GM12878 (cell line): Measurements from ENCODE around the gene TPPP. TPM values are rescaled to one million over a fixed set of nuclear protein-coding genes. Genes with fewer than 3 reads are reported as not detected.

Source experiments
- ATAC-seq: fragments of 200-7000 bp; cut with Tn5 transposase; 3 replicates; pipeline ENCODE4 v1.9.1; 2020; ENCODE audit warnings: mild to moderate bottlenecking, moderate library complexity
- BruUV-seq: library from RNA; stranded (reverse); fragments of 400-500 nt; replicated peaks from 2 replicates; lab custom pipeline; 2021; lab: Mats Ljungman, UMichigan
- CTCF ChIA-PET: fragments of 300-600 bp; sonication (Branson Sonifier 250); formaldehyde crosslinking; extraction: SDS; loops from one replicate; lab custom pipeline; 2021; ENCODE audit warnings: inconsistent platforms; lab: Yijun Ruan, JAX
- POLR2A ChIA-PET: fragments of 350-600 bp; formaldehyde crosslinking; extraction: SDS; loops from one replicate; lab custom pipeline; 2021; ENCODE audit warnings: inconsistent platforms; lab: Charles Lee
- RAD21 ChIA-PET: fragments of 300-600 bp; sonication (Branson Sonifier 250); formaldehyde crosslinking; loops from one replicate; lab custom pipeline; 2023; ENCODE audit warnings: antibody characterized with exemption; ENCODE audit not compliant: unreplicated experiment; lab: Charles Lee
- SMC1A ChIA-PET: fragments of 300-600 bp; sonication (Branson Sonifier 250); formaldehyde crosslinking; loops from one replicate; lab custom pipeline; 2023; ENCODE audit not compliant: unreplicated experiment, uncharacterized antibody; lab: Charles Lee
- DNase-seq: peaks from one replicate; pipeline ENCODE4 v3.0.0-alpha.2; 2011; ENCODE audit warnings: low read depth, low spot score
- FAIRE-seq: peaks from 3 replicates; lab custom pipeline; 2011; peaks lifted over from hg19 to GRCh38; lab: Jason Lieb, UNC
- H2AFZ ChIP-seq: 2 replicates; pipeline ENCODE4 v1.6.0; 2011; ENCODE audit warnings: low read depth, low read length, control low read depth; ENCODE audit not compliant: control insufficient read depth
- H3K27ac ChIP-seq: 2 replicates; pipeline ENCODE4 v1.5.1; 2011; ENCODE audit warnings: control low read depth; ENCODE audit not compliant: control insufficient read depth, insufficient read depth
- H3K27me3 ChIP-seq, 2 experiments: replicated peaks in 1 of 2; 2 replicates each; pipeline versions ENCODE4 v1.6.0 to v1.6.1; 2011; ENCODE audit warnings: low read length in 1 of 2; ENCODE audit not compliant: control insufficient read depth in 2 of 2, insufficient read depth in 2 of 2
- H3K36me3 ChIP-seq, 2 experiments: 2 replicates each; pipeline ENCODE4 v1.5.1; 2011; ENCODE audit warnings: low read length in 1 of 2; ENCODE audit not compliant: control insufficient read depth in 2 of 2, insufficient read depth in 2 of 2
- H3K4me1 ChIP-seq: 2 replicates; pipeline ENCODE4 v1.6.1; 2011; ENCODE audit warnings: mild to moderate bottlenecking, low read length, moderate library complexity, mixed read lengths; ENCODE audit not compliant: control insufficient read depth, insufficient read depth
- H3K4me2 ChIP-seq: 2 replicates; pipeline ENCODE4 v1.6.0; 2011; ENCODE audit warnings: control low read depth; ENCODE audit not compliant: control insufficient read depth, insufficient read depth
- H3K4me3 ChIP-seq: fragments of 200-600 bp; sonication (generic); 2 replicates; pipeline ENCODE4 v1.5.1; 2016
- H3K79me2 ChIP-seq: 2 replicates; pipeline ENCODE4 v1.6.0; 2011; ENCODE audit warnings: low read length; ENCODE audit not compliant: control insufficient read depth, insufficient read depth
- H3K9ac ChIP-seq: 2 replicates; pipeline ENCODE4 v1.8.0; 2011; ENCODE audit warnings: low read length, control low read depth, mixed read lengths; ENCODE audit not compliant: control insufficient read depth, insufficient read depth
- H3K9me3 ChIP-seq: replicated peaks from 3 replicates; pipeline ENCODE4 v1.5.1; 2011; ENCODE audit warnings: mild to moderate bottlenecking, low read length; ENCODE audit not compliant: control insufficient read depth, insufficient read depth
- H4K20me1 ChIP-seq: 2 replicates; pipeline ENCODE4 v1.6.0; 2011; ENCODE audit not compliant: control insufficient read depth, insufficient read depth
- BCL3 ChIP-seq: IDR thresholded peaks from 2 replicates; pipeline ENCODE4 v1.6.1; 2011; ENCODE audit warnings: borderline replicate concordance, low read depth, mild to moderate bottlenecking, moderate library complexity, low read length; ENCODE audit not compliant: insufficient read depth, poor library complexity, severe bottlenecking
- BCLAF1 ChIP-seq: fragments of 450-650 bp; IDR thresholded peaks from 2 replicates; pipeline ENCODE4 v1.6.1; 2017; ENCODE audit warnings: antibody characterized with exemption, mild to moderate bottlenecking, moderate library complexity
- CHD2 ChIP-seq: IDR thresholded peaks from 2 replicates; pipeline ENCODE4 v1.6.1; 2011; ENCODE audit warnings: low read depth, low read length, improper control_type of control experiment, borderline replicate concordance
- NFXL1 ChIP-seq: fragments of 450-650 bp; IDR thresholded peaks from 2 replicates; pipeline ENCODE4 v1.6.1; 2017; ENCODE audit warnings: antibody characterized with exemption, mild to moderate bottlenecking, borderline replicate concordance
- NFYA ChIP-seq: IDR thresholded peaks from 2 replicates; pipeline ENCODE4 v1.6.1; 2011; ENCODE audit warnings: low read depth, mild to moderate bottlenecking, low read length, improper control_type of control experiment, borderline replicate concordance
- NR2C1 ChIP-seq: fragments of 450-650 bp; IDR thresholded peaks from 2 replicates; pipeline ENCODE4 v1.6.1; 2017; ENCODE audit warnings: antibody characterized with exemption, mild to moderate bottlenecking, moderate library complexity
- POLR2A ChIP-seq: IDR thresholded peaks from 2 replicates; pipeline ENCODE4 v1.6.1; 2011; ENCODE audit warnings: low read depth, mild to moderate bottlenecking, low read length
- POLR2AphosphoS5 ChIP-seq: IDR thresholded peaks from 2 replicates; pipeline ENCODE4 v1.6.1; 2011; ENCODE audit warnings: mild to moderate bottlenecking, low read length, inconsistent platforms
- ZBTB33 ChIP-seq: fragments of 450-650 bp; IDR thresholded peaks from 2 replicates; pipeline ENCODE4 v1.6.1; 2017; ENCODE audit warnings: mild to moderate bottlenecking
- WGBS: methylation state at CpG from one replicate; pipeline ENCODE4 v1.1.6; 2016; ENCODE audit warnings: low lambda C conversion rate; ENCODE audit not compliant: insufficient replicate concordance, insufficient coverage; ENCODE audit errors: missing lambda C conversion rate; 5-methylcytosine and 5-hydroxymethylcytosine counted together
- in situ Hi-C: fragments of 300-500 bp; cut with MboI; formaldehyde crosslinking; loops from 9 replicates; pipeline ENCODE4 v1.14.3; 2018; ENCODE audit warnings: mixed read lengths
- intact Hi-C: fragments of 100-400 bp; cut with micrococcal nuclease; formaldehyde crosslinking; loops from one replicate; pipeline ENCODE4 v1.14.2; 2022; ENCODE audit not compliant: unreplicated experiment
- polyA plus RNA-seq, 11 experiments: library from polyadenylated mRNA; depleted of rRNA in 4 of 11; unstranded in 6 of 11; stranded (reverse) in 5 of 11; fragments of >200 nt; fragmentation: Nextera tagmentation in 4 of 11; fragmentation: Illumina TruSeq in 1 of 11; extraction: Ambion mirVana in 4 of 11; extraction: Trizol in 1 of 11; gene quantifications; 1 replicate in 1 of 11; 2 replicates in 10 of 11; pipeline versions ENCODE4 v1.2.1 to v1.2.3, GENCODE V29; 2011 to 2016; ENCODE audit warnings: inconsistent platforms in 2 of 11, missing spikeins in 2 of 11, low read depth in 1 of 11
- total RNA-seq, 4 experiments: library from RNA; depleted of rRNA in 3 of 4; stranded (reverse); fragments of >200 nt in 3 of 4; fragmentation: Illumina TruSeq in 1 of 4; extraction: Trizol in 1 of 4; gene quantifications; 2 replicates each; pipeline versions ENCODE4 v1.2.1 to v1.2.3, GENCODE V29; 2013 to 2021

TPPP gene
- total and polyA plus RNA-seq, 10 of the 15 experiments (the other 5 are each of a cell fraction or from before 2014, with no cell fraction given): under 0.01 to 0.24 (median 0.04) TPM; not detected in 4

GRCh38 chr5:620586-621180, 72.5 kb downstream of the TPPP start (continued):
- TF ChIP-seq CHD2 (no peak), ZBTB33 (no peak), BCL3 (no peak), POLR2AphosphoS5 (no peak), NR2C1 (no peak), NFYA (no peak)

- TF ChIP-seq NFXL1 (no peak), BCLAF1 (no peak), POLR2A (peak; percentile 22; the same call in 1 of the 2 replicates)
- Histone ChIP-seq H4K20me1 (no peaks in the 10 kb centered on the region), H3K36me3 (peaks cover 6 to 21% of the 10 kb centered on the region in 2 experiments), H3K27me3 (no peaks in the 10 kb centered on the region), H3K4me1 (no peaks in the 10 kb centered on the region), H3K27ac (no peak overlapping the region), H3K79me2 (peaks cover 3% of the 10 kb centered on the region), H3K9ac (no peak overlapping the region), H2AFZ (no peak overlapping the region), H3K9me3 (no peaks in the 10 kb centered on the region), H3K4me3 (no peak overlapping the region), H3K4me2 (no peak overlapping the region)
- SMC1A ChIA-PET: no interaction called here
- intact Hi-C loops (no loop called here), in situ Hi-C loops (no loop called here)
- ATAC-seq (no peak), DNase-seq (no peak), FAIRE-seq (no peak)
- CTCF ChIA-PET: no interaction called here
- POLR2A ChIA-PET: no interaction called here
- RAD21 ChIA-PET: no interaction called here
- 98% methylated on average over 20 of the region's 20 CpGs for WGBS
- no TSS peak for BruUV-seq
Measured at GRCh38 chr5:620152-620551, 73.0 kb downstream of the TPPP start.
